Placental pericyte (primary cell): ENCODE measurements around the gene SMIM10L2A. TPM values are rescaled to one million over a fixed set of nuclear protein-coding genes. Genes with fewer than 3 reads are reported as not detected.

Source experiments
- small RNA-seq: library from RNA; depleted of rRNA; stranded (forward); fragments of <200 nt; gene quantifications from one replicate; pipeline ENCODE3, GENCODE V24; 2012; ENCODE audit warnings: low replicate concordance
- total RNA-seq: library from RNA; depleted of rRNA; stranded (reverse); fragments of >200 nt; gene quantifications from 2 replicates; pipeline ENCODE4 v1.2.3, GENCODE V29; 2012

SMIM10L2A gene
- total RNA-seq: under 0.01 TPM in 1 of 2 replicates, not detected in the other

DNA sequence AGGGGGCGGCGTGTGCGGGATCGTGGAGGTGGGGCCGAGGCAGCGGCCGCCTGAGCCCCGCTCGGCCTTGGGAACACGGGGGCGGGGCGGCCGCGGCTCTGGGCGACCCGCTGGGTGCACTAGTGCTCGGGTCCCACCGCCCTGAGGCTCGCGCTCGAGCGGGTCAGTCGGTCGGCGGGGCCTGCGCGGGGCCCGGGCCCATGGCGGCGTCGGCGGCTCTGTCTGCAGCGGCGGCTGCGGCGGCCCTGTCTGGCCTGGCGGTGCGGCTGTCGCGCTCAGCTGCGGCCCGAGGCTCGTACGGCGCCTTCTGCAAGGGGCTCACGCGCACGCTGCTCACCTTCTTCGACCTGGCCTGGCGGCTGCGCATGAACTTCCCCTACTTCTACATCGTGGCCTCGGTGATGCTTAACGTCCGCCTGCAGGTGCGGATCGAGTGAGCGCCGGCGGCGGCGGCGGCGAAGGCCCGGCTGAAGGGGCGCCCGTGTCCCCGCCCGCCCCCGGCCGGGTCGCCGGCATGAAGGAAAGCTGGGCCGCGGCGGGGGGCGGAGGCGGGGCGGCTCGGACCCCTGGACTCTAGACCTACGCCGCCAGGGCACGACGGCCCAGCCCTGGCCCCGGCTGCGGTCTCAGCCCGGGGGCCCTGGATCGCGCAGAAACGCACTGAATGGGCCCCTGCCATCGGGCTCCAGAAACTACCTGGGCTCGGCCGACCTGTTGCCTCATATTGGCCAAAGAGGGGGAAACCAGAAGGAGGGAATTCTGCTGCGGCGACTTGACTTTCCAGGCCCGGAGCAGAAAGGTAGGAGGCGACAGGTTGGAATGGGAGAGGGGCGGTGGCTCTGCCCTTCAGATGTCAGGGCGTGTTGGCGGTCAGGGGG lies at the start of gene SMIM10L2A:
Gene SMIM10L2A (plus strand): TSS at position 13 of the 878 bp plus-strand sequence. CDS start 188 bp downstream, at position 201.

Small RNA genes within 50 kb of the gene (small RNA-seq; reads per million reads assigned to genes)
- gene RNA5SP515: not detected

Other genes starting within 250 kb of the SMIM10L2A start
- gene ETDA, start 169.9 kb upstream of the SMIM10L2A start, total RNA-seq: not detected in 2 replicates
- gene ETDC, start 112.5 kb upstream of the SMIM10L2A start, total RNA-seq: not detected in 2 replicates
- 7.0 and 11.8 TPM in 2 replicates for gene ZNF75D, start 77.8 kb upstream of the SMIM10L2A start, total RNA-seq
- 8.0 and 8.8 TPM in 2 replicates for gene ZNF449, start 77.1 kb upstream of the SMIM10L2A start, total RNA-seq
- 3.3 and 5.7 TPM in 2 replicates for gene INTS6L, start 98.7 kb downstream of the SMIM10L2A start, total RNA-seq